NCI-H128 (cell line): ENCODE data around the gene LRRK1.

ENCODE experiments used
- DNase-seq: peaks from one replicate; lab custom pipeline; 2025; ENCODE audit not compliant: unreplicated experiment; lab: John Stamatoyannopoulos, UW

Gene LRRK1

GRCh38 chr15:101001796-101002195 lies 82.6 kb downstream of the LRRK1 start:
- DNase-seq = no peak

- DNase-seq = no peak
These were observed 83.9 kb downstream of the LRRK1 start for GRCh38 chr15:101003081-101003480.

GRCh38 chr15:101003706-101004105 lies 84.5 kb downstream of the LRRK1 start:
- DNase-seq = no peak

- no peak for DNase-seq
These were observed 85.3 kb downstream of the LRRK1 start for GRCh38 chr15:101004500-101004899.

- no peak for DNase-seq
These were observed 86.0 kb downstream of the LRRK1 start for GRCh38 chr15:101004986-101005747.

GRCh38 chr15:101006931-101007691 lies 88.0 kb downstream of the LRRK1 start:
- DNase-seq = peak; percentile 66

GRCh38 chr15:101008158-101009139 lies 89.3 kb downstream of the LRRK1 start:
- peak; percentile 71 for DNase-seq

- no peak for DNase-seq
These were observed 90.0 kb downstream of the LRRK1 start for GRCh38 chr15:101009176-101009575.

- no peak for DNase-seq
These were observed 91.6 kb downstream of the LRRK1 start for GRCh38 chr15:101010781-101011180.

- DNase-seq = no peak
These were observed 93.4 kb downstream of the LRRK1 start for GRCh38 chr15:101012326-101013200.

GRCh38 chr15:101013201-101013550 lies 94.0 kb downstream of the LRRK1 start:
- no peak for DNase-seq

GRCh38 chr15:101013769-101014675 lies 94.9 kb downstream of the LRRK1 start:
- DNase-seq = no peak

- DNase-seq = peak; percentile 45
These were observed 96.0 kb downstream of the LRRK1 start for GRCh38 chr15:101014921-101015841.

- DNase-seq = no peak
These were observed 97.4 kb downstream of the LRRK1 start for GRCh38 chr15:101016581-101016980.

- DNase-seq = no peak
These were observed 98.1 kb downstream of the LRRK1 start for GRCh38 chr15:101017093-101017754.

GRCh38 chr15:101018016-101018415 lies 98.9 kb downstream of the LRRK1 start:
- DNase-seq = no peak

- DNase-seq = no peak
These were observed 99.3 kb downstream of the LRRK1 start for GRCh38 chr15:101018450-101018849.
